ENCODE results near the gene EGFR. TPM values are rescaled to one million over a fixed set of nuclear protein-coding genes. Genes with fewer than 3 reads are reported as not detected.
A peak's percentile ranks its signal among the peaks of the same experiment; 100 is the strongest.

The EGFR gene
- polyA plus RNA-seq, 12 donors, result 25.3 to 66.1 (median 28.9) TPM; not detected in 1

GRCh38 chr7:55004579-55004978 lies 14.2 kb upstream of the EGFR start:
- no peak for DNase-seq

- DNase-seq, result no peak
These were observed 13.5 kb upstream of the EGFR start for GRCh38 chr7:55005241-55005851.

- no peak for DNase-seq
These were observed 12.3 kb upstream of the EGFR start for GRCh38 chr7:55006499-55006898.

DNA sequence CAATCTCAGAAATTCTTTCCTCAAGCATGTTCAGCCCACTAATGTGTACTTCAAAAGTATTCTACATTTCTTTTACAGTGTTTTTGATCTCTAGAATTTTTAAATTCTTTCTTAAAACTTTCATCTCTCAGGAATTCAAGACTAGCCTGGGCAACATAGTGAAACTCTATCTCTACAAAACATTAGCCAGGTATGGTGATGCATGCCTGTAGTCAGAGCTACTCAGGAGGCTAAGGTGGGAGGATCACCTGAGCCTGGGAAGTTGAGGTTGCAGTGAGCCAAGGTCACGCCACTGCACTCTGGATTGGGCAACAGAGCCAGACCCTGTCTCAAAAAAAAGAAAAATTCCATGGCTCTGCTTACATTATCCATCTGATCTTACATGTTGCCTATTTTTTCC lies 5.0 kb upstream of the EGFR start:
- no peak for DNase-seq

- DNase-seq, result no peak
These were observed 2.6 kb upstream of the EGFR start for GRCh38 chr7:55016061-55016745.

- no peak for DNase-seq
These were observed 2.1 kb upstream of the EGFR start for GRCh38 chr7:55016746-55017090.

GRCh38 chr7:55017841-55018240 lies 976 bp upstream of the EGFR start:
- no peak for DNase-seq

DNA sequence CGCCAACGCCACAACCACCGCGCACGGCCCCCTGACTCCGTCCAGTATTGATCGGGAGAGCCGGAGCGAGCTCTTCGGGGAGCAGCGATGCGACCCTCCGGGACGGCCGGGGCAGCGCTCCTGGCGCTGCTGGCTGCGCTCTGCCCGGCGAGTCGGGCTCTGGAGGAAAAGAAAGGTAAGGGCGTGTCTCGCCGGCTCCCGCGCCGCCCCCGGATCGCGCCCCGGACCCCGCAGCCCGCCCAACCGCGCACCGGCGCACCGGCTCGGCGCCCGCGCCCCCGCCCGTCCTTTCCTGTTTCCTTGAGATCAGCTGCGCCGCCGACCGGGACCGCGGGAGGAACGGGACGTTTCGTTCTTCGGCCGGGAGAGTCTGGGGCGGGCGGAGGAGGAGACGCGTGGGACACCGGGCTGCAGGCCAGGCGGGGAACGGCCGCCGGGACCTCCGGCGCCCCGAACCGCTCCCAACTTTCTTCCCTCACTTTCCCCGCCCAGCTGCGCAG lies 424 bp downstream of the EGFR start:
- DNase-seq, result peak; percentile 41

GRCh38 chr7:55019691-55020465 lies 1.1 kb downstream of the EGFR start:
- DNase-seq, result peak; percentile 30

GRCh38 chr7:55020466-55020871 lies 1.7 kb downstream of the EGFR start:
- peak; percentile 38 for DNase-seq

GRCh38 chr7:55021053-55021452 lies 2.2 kb downstream of the EGFR start:
- no peak for DNase-seq

DNA sequence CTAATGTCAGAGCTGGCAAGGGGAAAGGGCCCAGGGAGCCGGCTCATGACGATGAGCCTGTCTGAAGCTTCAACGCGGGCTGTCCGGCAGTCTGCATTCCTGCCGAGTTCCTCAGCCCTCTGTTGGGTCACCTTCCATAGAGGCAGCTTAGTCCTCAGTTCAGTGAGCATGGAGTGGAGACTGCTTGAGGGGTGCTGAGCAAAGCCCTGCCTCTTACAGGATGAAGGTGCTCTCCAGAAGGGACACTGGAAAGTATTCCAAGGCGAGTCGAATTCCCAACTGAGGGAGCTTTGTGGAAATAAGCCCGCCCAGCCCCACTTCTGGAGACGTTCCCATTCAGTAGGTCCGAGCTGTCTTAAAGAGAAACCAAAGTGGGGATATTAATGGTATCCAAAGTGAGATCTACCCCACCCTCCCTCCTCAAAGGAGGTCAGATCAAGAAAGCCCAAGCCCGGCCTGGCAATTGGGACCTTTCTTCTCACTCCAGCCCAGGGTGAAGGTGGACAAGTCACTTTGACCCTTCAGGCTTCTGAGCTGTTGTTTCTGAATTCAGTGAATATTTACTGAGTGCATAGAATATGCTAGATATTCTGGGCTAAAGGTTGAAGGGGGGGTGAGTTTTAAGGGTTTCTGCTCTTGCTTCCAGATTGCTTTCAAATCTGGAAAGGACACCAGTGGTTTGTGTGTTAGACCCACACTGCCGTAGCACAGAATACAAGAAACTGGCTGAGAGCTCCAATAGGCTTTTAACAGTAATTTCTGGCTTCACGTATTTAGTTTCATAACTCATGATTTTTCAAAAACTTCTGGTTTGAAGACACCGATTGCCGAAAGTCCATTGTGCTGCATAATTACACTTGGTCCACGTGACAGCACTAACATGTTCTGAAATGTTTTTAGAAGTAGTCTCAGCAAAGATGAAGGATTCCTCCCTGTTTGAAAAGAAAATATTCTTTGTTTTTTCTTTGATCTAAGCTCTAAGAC lies 3.5 kb downstream of the EGFR start:
- no peak for DNase-seq

DNA sequence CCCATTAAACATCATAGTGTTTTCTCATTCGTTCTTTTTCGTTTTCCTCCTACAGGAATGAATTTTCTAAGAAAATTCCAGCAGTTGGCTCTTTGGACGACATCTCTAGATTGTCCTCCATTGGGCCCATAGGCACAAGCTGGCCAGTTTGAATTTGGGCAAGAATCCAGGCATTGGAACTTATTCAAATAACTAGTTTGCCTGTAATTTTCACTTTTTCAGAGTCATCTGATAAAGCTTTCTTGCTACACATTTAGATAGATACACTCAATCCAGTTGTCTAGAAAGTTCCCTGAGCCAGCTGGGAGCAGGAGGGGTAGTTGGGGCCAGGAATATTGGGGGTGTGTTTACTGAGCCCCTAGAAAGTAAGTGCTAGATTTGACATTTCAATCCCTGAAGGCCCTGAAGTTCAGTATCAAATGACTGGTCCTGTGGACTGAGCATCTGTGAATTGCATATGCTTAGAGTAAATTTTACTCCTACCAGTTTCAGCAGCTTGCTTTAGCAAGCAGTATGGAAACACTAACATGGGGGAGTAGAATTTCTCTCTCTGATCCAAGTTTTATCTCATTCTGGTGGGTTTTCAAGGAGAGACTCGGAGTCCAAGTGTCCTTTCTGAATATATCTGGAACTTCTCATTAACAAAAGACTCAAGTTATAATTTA lies 5.2 kb downstream of the EGFR start:
- DNase-seq, result no peak

DNA sequence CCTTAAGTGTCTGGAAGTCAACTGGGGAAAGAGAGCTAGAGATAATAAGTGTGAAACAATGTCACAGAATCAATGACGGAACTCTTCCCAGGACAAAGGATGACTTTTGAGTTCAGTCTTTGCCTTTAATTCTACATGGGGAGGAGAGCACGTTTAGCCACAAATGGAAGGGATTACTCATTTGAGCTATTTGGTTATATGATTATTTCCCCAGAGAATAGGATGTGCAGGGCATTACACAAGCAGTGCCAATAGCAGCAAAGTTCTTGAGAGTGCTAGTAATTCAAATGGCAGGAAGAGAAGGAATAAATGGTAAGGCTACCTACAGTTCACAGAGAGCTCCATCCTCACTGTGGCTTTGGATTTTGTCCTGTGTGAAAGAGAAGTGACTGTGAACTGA lies 6.0 kb downstream of the EGFR start:
- no peak for DNase-seq

DNA sequence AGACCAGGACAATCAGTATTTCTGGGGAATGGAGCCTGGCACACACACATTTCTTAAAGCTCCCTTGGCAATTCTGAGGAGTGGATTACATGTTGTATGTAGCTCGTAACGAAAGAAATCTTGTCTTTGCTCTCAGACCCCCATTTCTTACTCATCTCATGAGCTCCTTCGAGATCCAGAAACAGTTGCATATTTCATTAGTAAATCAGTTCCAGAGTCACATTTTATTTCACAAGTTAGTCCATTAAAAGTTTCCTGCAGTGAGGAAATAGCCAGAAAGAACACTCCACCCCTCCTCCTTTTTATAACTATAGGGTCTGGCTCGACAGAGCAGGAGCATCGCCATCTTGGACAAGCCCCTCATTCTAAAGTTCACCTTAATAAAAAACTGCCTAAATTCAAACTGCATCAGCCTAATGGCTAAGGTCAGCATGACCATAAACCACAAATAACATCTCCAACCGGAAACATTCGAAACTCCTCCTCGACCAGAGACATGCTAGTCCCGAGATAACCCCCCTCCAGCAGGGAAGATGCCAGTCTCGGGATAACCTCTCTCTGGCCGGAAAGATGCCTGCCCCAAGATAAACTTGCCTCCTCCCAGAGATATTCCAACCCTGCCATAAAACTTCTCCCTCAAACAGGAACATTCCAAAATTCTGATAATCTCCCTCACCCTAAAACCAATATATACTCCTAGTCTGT lies 7.4 kb downstream of the EGFR start:
- DNase-seq, result no peak

- DNase-seq, result no peak
These were observed 8.2 kb downstream of the EGFR start for GRCh38 chr7:55026867-55027490.

GRCh38 chr7:55028011-55028410 lies 9.2 kb downstream of the EGFR start:
- DNase-seq, result no peak

DNA sequence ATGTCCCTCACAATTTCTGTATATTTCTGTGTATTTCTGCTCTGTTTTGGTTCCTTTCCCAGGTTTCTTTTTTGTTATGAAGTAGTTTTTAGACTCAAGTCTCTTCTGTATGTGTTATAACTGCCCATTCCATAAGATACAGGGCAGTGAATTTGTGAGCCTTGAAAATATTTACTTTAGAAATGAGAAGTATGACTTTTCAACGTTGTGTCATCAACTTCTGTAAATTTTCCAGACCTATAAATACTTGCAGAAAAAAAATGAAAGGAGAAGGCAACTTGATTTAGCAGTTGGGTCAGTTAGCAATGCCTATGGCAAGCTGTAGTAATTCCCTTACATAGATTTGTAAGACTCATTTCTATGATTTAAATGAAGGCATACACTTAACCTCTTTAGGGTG lies 11.5 kb downstream of the EGFR start:
- DNase-seq, result no peak

DNA sequence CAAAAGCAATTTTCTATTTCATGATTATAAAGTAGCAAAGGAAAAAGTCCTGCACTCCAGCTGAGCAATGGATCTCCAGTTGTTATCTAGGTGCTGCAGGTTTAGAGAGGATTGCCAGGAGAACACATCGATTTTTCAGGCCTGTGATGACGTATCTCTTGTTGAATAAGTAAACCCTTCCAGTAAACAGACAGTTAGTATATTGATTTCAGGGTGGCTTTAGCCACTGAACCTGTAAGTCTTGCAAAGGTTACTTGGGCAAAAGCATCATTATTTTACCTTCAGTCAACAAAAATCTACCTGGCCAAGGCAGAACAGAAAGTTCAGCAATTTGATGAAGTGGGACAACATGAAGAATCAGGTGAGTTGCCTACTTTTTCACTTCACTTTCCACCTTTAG lies 12.3 kb downstream of the EGFR start:
- DNase-seq, result no peak

GRCh38 chr7:55032069-55032699 lies 13.4 kb downstream of the EGFR start:
- DNase-seq, result no peak

All from muscle of arm (tissue), 12 donors.